Pancreas (tissue), 10 donors: ENCODE measurements around the gene SKIL. TPM values are rescaled to one million over a fixed set of nuclear protein-coding genes. Genes with fewer than 3 reads are reported as not detected.

ENCODE experiments used
- ATAC-seq, 4 donors: fragments of 200-7000 bp; cut with Tn5 transposase; one replicate each; pipeline versions ENCODE4 v1.8.0 to v1.9.1; 2020; ENCODE audit warnings: mild to moderate bottlenecking in 4 of 4, moderate library complexity in 4 of 4
- DNase-seq, 6 donors: peaks; one replicate each; pipeline ENCODE4 v3.0.0-alpha.2; 2020
- FAIRE-seq: peaks from 2 replicates; lab custom pipeline; 2012; peaks lifted over from hg19 to GRCh38; lab: Jason Lieb, UNC
- H3K27ac ChIP-seq, 4 donors: fragments of 200-600 bp; sonication (generic); 1 replicate in 3 of 4; 2 replicates in 1 of 4; pipeline versions ENCODE4 v1.5.0 to v1.8.0; 2020
- H3K27me3 ChIP-seq, 4 donors: fragments of 200-600 bp; one replicate each; pipeline ENCODE4 v1.8.0; 2021
- H3K36me3 ChIP-seq, 3 donors: fragments of 200-600 bp; sonication (generic) in 1 of 3; one replicate each; pipeline versions ENCODE4 v1.5.0 to v1.8.0; 2020 to 2021
- H3K4me1 ChIP-seq, 3 donors: fragments of 200-600 bp; one replicate each; pipeline ENCODE4 v1.8.0; 2021
- H3K4me3 ChIP-seq, 4 donors: fragments of 200-600 bp; sonication (generic) in 2 of 4; one replicate each; pipeline versions ENCODE4 v1.5.0 to v1.8.0; 2020 to 2021
- H3K9me3 ChIP-seq, 4 donors: fragments of 200-600 bp; one replicate each; pipeline ENCODE4 v1.8.0; 2021
- WGBS, 2 donors: extraction: QIAGEN DNeasy Blood & Tissue Kit; methylation state at CpG; one replicate each; pipeline ENCODE4 v1.1.7; 2013; 5-methylcytosine and 5-hydroxymethylcytosine counted together
- intact Hi-C, 3 donors: fragments of 100-400 bp; cut with DNase I; formaldehyde crosslinking; loops; one replicate each; pipeline versions ENCODE4 v1.11.1 to v1.14.2; 2022
- polyA plus RNA-seq, 2 donors: library from polyadenylated mRNA; stranded (reverse); fragments of 200-250 nt; gene quantifications; one replicate each; pipeline ENCODE4 v1.2.3, GENCODE V29; 2013
- total RNA-seq, 6 donors: library from RNA; stranded (reverse); fragmentation: NEBNext Ultra II Directional in 4 of 6; extraction: Animal tissue kit (Norgen Biotek cat#: 25700) in 4 of 6; gene quantifications; one replicate each; pipeline versions ENCODE4 v1.2.1 to v1.2.4, GENCODE V29; 2021 to 2023
- TF ChIP-seq, protein P1 (sequence below), 4 donors: fragments of 200-600 bp; sonication (generic) in 3 of 4; IDR thresholded peaks; one replicate each; pipeline versions ENCODE4 v1.5.0 to v1.8.0; 2021; ENCODE audit warnings: antibody characterized with exemption in 4 of 4
- donor health status: healthy with polysubstance abuse.
- donor health status: DM: no; HTN: no; CAD: no; lungs with moderate emphysema.
- donor health status: DM: no; HTN: no; CAD: no.
- donor health status: control.
- donor health status: control.
- donor health status: Bipolar disorder and iron deficiency.
- donor health status: DM: yes; HTN: yes; CAD: no.
- donor health status: DM: no; HTN: no; CAD: no.
- donor health status: DM: no; HTN: no; CAD: no.
- donor health status: DM: yes; HTN: yes; CAD: no.

Gene SKIL
- total and polyA plus RNA-seq, 8 donors = 5.1 to 52.1 (median 15.9) TPM

DNA sequence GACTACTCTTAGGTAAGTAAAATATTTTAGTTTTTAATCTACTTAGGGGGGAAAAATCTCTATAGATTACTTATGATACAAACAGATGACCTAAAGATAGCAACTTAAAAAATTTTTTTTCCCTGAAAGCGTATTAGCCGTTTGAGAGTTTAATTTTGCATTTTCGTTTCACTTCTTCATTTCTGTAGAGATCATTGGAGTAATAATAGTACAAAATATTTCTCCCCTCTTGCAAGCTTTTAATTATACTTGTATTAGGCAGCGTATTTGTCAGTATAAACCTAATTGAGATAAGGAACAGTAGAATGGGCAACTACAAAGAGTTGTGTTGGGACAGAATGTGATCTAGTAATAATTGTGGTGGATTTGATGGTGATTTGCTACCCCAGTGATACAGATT lies 10.3 kb downstream of the SKIL start:
- Histone ChIP-seq H3K4me3 (no peak overlapping the region), H3K4me1 (peaks cover 0 to 5% (median 5%) of the 10 kb centered on the region in 3 donors), H3K9me3 (no peaks in the 10 kb centered on the region), H3K36me3 (no peaks in the 10 kb centered on the region), H3K27ac (no peak overlapping the region), H3K27me3 (no peaks in the 10 kb centered on the region)
- no peak for ATAC-seq
- intact Hi-C loops = no loop called here
- WGBS, 2 donors = 86 to 90% methylated on average over 4 of the region's 4 CpGs
- DNase-seq = no peak
- TF ChIP-seq, protein P1, sequence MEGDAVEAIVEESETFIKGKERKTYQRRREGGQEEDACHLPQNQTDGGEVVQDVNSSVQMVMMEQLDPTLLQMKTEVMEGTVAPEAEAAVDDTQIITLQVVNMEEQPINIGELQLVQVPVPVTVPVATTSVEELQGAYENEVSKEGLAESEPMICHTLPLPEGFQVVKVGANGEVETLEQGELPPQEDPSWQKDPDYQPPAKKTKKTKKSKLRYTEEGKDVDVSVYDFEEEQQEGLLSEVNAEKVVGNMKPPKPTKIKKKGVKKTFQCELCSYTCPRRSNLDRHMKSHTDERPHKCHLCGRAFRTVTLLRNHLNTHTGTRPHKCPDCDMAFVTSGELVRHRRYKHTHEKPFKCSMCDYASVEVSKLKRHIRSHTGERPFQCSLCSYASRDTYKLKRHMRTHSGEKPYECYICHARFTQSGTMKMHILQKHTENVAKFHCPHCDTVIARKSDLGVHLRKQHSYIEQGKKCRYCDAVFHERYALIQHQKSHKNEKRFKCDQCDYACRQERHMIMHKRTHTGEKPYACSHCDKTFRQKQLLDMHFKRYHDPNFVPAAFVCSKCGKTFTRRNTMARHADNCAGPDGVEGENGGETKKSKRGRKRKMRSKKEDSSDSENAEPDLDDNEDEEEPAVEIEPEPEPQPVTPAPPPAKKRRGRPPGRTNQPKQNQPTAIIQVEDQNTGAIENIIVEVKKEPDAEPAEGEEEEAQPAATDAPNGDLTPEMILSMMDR (IDR thresholded peaks at IDR 0.05) = no peak
- no peak for FAIRE-seq

DNA sequence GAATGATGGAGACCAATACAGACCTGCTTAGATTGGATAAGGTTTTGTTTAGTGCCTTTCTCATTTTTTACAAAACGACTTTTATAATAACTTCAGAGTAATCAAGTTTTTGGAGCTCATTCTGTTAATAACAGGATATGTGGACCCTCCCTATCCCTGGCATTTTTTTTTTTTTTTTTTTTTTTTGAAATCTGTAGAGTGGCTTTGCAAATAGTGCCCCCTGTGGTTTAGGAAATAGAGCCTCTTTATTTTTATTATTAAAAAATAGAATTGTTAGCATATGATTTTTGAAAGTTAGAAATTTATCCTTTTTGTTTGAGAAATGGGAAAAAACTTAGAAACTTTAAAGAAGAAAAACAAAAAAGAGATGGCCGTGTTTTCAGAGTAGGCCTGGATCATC lies 11.4 kb downstream of the SKIL start:
- WGBS, 2 donors = 66 to 78% methylated on average over 2 of the region's 2 CpGs
- Histone ChIP-seq H3K4me3 (no peak overlapping the region), H3K4me1 (peaks cover 0 to 5% (median 3%) of the 10 kb centered on the region in 3 donors), H3K9me3 (no peaks in the 10 kb centered on the region), H3K27ac (no peak overlapping the region), H3K36me3 (no peaks in the 10 kb centered on the region), H3K27me3 (no peaks in the 10 kb centered on the region)
- FAIRE-seq (no peak), DNase-seq (no peak), ATAC-seq (no peak)
- intact Hi-C loops = no loop called here
- TF ChIP-seq, protein P1 (IDR thresholded peaks at IDR 0.05) = no peak

DNA sequence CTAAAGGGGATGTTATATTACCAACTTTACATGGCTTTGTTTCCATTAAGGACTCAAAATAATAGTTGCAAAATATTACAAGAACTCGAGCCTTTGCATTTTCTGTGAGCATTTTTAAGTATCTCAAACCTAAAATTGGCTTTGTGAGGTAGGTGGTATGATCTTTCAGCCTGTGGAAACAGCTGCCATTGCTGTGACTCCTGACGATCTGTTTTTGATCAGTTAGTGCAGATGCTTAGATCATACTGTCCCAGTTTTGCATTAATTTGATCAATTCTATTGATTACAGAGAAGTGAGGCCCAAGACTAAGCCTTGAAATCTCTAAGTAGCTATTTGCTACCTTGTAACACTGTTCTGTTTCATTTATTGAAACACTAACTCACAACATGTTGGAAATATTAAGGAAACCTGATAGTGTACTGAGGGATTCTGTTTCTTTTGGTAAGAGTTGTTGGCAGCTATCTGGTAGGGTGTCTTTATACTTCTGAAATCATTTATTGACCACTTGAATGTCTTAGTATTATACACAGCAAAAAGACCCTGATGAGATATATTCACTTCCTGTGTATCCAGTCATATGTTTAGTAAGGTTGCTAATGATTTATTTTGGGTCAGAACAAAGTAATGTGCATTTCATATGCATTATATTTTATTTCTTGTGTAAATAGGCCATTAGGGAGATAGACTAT lies 14.8 kb downstream of the SKIL start:
- Histone ChIP-seq H3K9me3 (no peaks in the 10 kb centered on the region), H3K4me3 (no peak overlapping the region), H3K27me3 (no peaks in the 10 kb centered on the region), H3K4me1 (peaks cover 0 to 3% (median 0%) of the 10 kb centered on the region in 3 donors), H3K27ac (no peak overlapping the region), H3K36me3 (no peaks in the 10 kb centered on the region)
- WGBS, 2 donors = 56 to 62% methylated on average over 2 of the region's 2 CpGs
- intact Hi-C loops = no loop called here
- FAIRE-seq = no peak
- TF ChIP-seq, protein P1 (IDR thresholded peaks at IDR 0.05) = no peak
- no peak for DNase-seq
- ATAC-seq = no peak

DNA sequence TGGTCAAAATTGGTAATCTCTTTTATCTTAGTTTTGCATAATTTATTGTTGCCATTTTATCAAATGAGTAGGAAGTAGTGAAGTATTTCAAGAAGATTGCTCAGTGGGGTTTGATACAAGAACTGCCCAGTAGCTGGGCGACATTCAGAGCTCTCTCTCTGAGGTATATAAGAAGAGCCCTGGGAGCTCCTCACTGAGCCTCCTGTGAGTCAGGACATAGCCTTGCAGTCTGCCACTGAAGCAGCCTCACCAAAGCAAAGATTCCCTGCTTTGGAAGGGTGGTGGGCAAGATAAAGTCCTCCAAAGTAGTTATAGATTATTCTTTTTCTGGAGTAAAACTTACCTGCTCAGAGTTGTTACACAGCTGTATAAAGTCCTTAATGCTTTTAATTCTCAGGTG lies 26.1 kb downstream of the SKIL start:
- Histone ChIP-seq H3K9me3 (no peaks in the 10 kb centered on the region), H3K4me3 (no peak overlapping the region), H3K27ac (no peak overlapping the region), H3K4me1 (no peaks in the 10 kb centered on the region), H3K27me3 (no peaks in the 10 kb centered on the region), H3K36me3 (peaks cover 0 to 17% (median 0%) of the 10 kb centered on the region in 3 donors)
- intact Hi-C loops = no loop called here
- no peak for DNase-seq
- no peak for FAIRE-seq
- TF ChIP-seq, protein P1 (IDR thresholded peaks at IDR 0.05) = no peak
- WGBS, 2 donors = 77 to 92% methylated on average over 1 of the region's 1 CpG
- no peak for ATAC-seq

DNA sequence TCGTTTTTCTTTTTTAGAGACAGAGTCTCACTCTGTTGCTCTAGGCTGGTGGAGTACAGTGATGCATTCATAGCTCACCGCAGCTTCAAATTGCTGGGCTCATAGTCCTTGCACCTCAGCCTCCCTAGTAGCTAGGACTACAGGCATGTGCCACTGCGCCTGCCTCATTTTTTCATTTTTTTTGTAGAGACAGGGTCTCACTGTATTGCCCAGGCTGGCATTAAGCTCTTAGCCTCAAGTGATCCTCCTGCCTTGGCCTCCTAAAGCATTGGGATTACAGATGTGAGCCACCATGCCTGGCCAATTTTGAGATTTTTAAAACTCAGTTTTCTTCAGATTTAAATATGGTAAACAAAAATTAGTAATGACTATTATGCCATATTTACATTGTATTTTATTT lies 29.0 kb downstream of the SKIL start:
- H3K4me3 ChIP-seq = no peak overlapping the region
- 90 to 92% methylated on average over 3 of the region's 3 CpGs for WGBS, 2 donors
- no peaks in the 10 kb centered on the region for H3K9me3 ChIP-seq
- peaks cover 0 to 24% (median 0%) of the 10 kb centered on the region in 3 donors for H3K36me3 ChIP-seq
- no peaks in the 10 kb centered on the region for H3K27me3 ChIP-seq
- H3K27ac ChIP-seq = no peak overlapping the region
- TF ChIP-seq, protein P1 (IDR thresholded peaks at IDR 0.05) = no peak
- DNase-seq = no peak
- intact Hi-C loops = no loop called here
- no peak for FAIRE-seq
- H3K4me1 ChIP-seq = no peaks in the 10 kb centered on the region
- no peak for ATAC-seq
